T-cell (primary cell): Measurements from ENCODE around the gene RNF10. TPM values are rescaled to one million over a fixed set of nuclear protein-coding genes. Genes with fewer than 3 reads are reported as not detected.
"Not testable (repeated sequence)": the region's sequence is repeated elsewhere in the genome, so short reads cannot be mapped to it uniquely, and the experiment has no call there.

Experiments
- ATAC-seq, 4 experiments: fragments of 200-7000 bp in 3 of 4; fragments of 150-1000 bp in 1 of 4; cut with Tn5 transposase; replicated peaks in 1 of 4; 1 replicate in 3 of 4; 2 replicates in 1 of 4; pipeline ENCODE4 v1.10.0; 2021; ENCODE audit warnings: moderate library complexity in 3 of 4, mild to moderate bottlenecking in 2 of 4, moderate number of reproducible peaks in 1 of 4
- CTCF ChIA-PET, 2 donors: fragments of 300-600 bp; sonication (Branson Sonifier 250); formaldehyde crosslinking; loops; one replicate each; lab custom pipeline; 2022; ENCODE audit warnings: antibody characterized with exemption in 2 of 2; lab: Charles Lee
- POLR2A ChIA-PET, 2 donors: fragments of 300-600 bp; sonication (Branson Sonifier 250); formaldehyde crosslinking; loops; one replicate each; lab custom pipeline; 2022; ENCODE audit warnings: antibody characterized with exemption in 2 of 2; lab: Charles Lee
- DNase-seq, 35 experiments: peaks; one replicate each; pipeline versions ENCODE4 v3.0.0 to v3.0.0-alpha.2; 2013 to 2023
- H3K27ac ChIP-seq: one replicate; pipeline ENCODE4 v1.5.1; 2013; ENCODE audit warnings: low read length
- H3K27me3 ChIP-seq, 2 experiments: replicated peaks in 1 of 2; 1 replicate in 1 of 2; 2 replicates in 1 of 2; pipeline versions ENCODE4 v1.6.1 to v1.7.0; 2013; ENCODE audit warnings: low read length in 1 of 2, mixed read lengths in 1 of 2; ENCODE audit not compliant: control insufficient read depth in 2 of 2, insufficient read depth in 2 of 2; ENCODE audit errors: extremely low read depth in 1 of 2
- H3K36me3 ChIP-seq, 2 donors: 1 replicate in 1 of 2; 2 replicates in 1 of 2; pipeline versions ENCODE4 v1.6.1 to v1.7.0; 2013; ENCODE audit warnings: low read length in 1 of 2; ENCODE audit not compliant: control insufficient read depth in 2 of 2, insufficient read depth in 1 of 2; ENCODE audit errors: extremely low read depth in 1 of 2
- H3K4me1 ChIP-seq, 2 experiments: 1 replicate in 1 of 2; 2 replicates in 1 of 2; pipeline versions ENCODE4 v1.6.1 to v1.7.0; 2013; ENCODE audit warnings: low read length in 2 of 2, mixed read lengths in 1 of 2; ENCODE audit not compliant: insufficient read depth in 2 of 2, control insufficient read depth in 1 of 2; ENCODE audit errors: extremely low read depth in 1 of 2
- H3K4me3 ChIP-seq, 2 donors: 1 replicate in 1 of 2; 2 replicates in 1 of 2; pipeline versions ENCODE4 v1.5.1 to v1.7.0; 2013; ENCODE audit warnings: mild to moderate bottlenecking in 2 of 2, low read length in 1 of 2, moderate library complexity in 1 of 2; ENCODE audit not compliant: control insufficient read depth in 1 of 2; ENCODE audit errors: extremely low read depth in 1 of 2
- H3K9me3 ChIP-seq: 2 replicates; pipeline ENCODE4 v1.7.0; 2013
- H3K27ac Mint-ChIP-seq, 2 donors: one replicate each; pipeline ENCODE4 v1.8.0; 2020 to 2021; ENCODE audit warnings: mild to moderate bottlenecking in 2 of 2, mixed read lengths in 2 of 2
- H3K27me3 Mint-ChIP-seq, 2 donors: one replicate each; pipeline ENCODE4 v1.8.0; 2021 to 2022; ENCODE audit warnings: mixed read lengths in 2 of 2
- H3K36me3 Mint-ChIP-seq: one replicate; pipeline ENCODE4 v1.8.0; 2021; ENCODE audit warnings: mixed read lengths
- H3K4me1 Mint-ChIP-seq, 3 donors: one replicate each; pipeline ENCODE4 v1.8.0; 2020 to 2022; ENCODE audit warnings: mixed read lengths in 3 of 3, mild to moderate bottlenecking in 1 of 3
- H3K4me3 Mint-ChIP-seq, 3 donors: one replicate each; pipeline ENCODE4 v1.8.0; 2020 to 2022; ENCODE audit warnings: mild to moderate bottlenecking in 3 of 3, mixed read lengths in 3 of 3, moderate library complexity in 3 of 3
- H3K9me3 Mint-ChIP-seq, 3 donors: one replicate each; pipeline ENCODE4 v1.8.0; 2020 to 2022; ENCODE audit warnings: mixed read lengths in 3 of 3
- WGBS: methylation state at CpG from one replicate; pipeline ENCODE4 v1.1.5; 2013; ENCODE audit warnings: missing lambda C conversion rate; ENCODE audit not compliant: insufficient coverage; 5-methylcytosine and 5-hydroxymethylcytosine counted together
- total RNA-seq, 35 experiments: library from RNA in 6 of 35; stranded (reverse) in 6 of 35; fragments of 120-200 nt in 1 of 35; gene quantifications; one replicate each; pipeline versions ENCODE4 v1.2.1 to v1.2.4 and lab custom pipeline; 2013 to 2026

RNF10 gene
- total RNA-seq, 5 donors from 2014 or later (not counting 1 experiment from before 2014, with no cell fraction given), result 204 to 348 (median 222) TPM

GRCh38 chr12:120596901-120597300 is 62.7 kb downstream of the RNF10 start:
- DNase-seq, result no peak
- Mint-ChIP-seq H3K27me3 (peaks cover 8 to 17% of the 10 kb centered on the region in 2 donors), H3K4me1 (no peaks in the 10 kb centered on the region), H3K4me3 (no peak overlapping the region), H3K9me3 (no peaks in the 10 kb centered on the region), H3K36me3 (no peaks in the 10 kb centered on the region), H3K27ac (no peak overlapping the region)
- no peak overlapping the region for H3K4me3 ChIP-seq
- no peaks in the 10 kb centered on the region for H3K4me1 ChIP-seq
- CTCF ChIA-PET, result no interaction called here
- POLR2A ChIA-PET, result no interaction called here
- WGBS, result no CpG with 5 or more reads among the region's 3 CpGs
- no peak for ATAC-seq
- H3K36me3 ChIP-seq, result no peaks in the 10 kb centered on the region
- peaks cover 0 to 32% of the 10 kb centered on the region in 2 experiments for H3K27me3 ChIP-seq
- H3K9me3 ChIP-seq, result no peaks in the 10 kb centered on the region
- H3K27ac ChIP-seq, result no peak overlapping the region

- 88% methylated on average over 1 of the region's 3 CpGs for WGBS
- CTCF ChIA-PET, result interaction anchor here in 1 of 2 donors (0.5 kb wide), 1 partner anchor 290 kb away, joined by 4 read pairs; no protein-coding TSS in a partner anchor
Observed at GRCh38 chr12:120597861-120598260, 63.7 kb downstream of the RNF10 start.

GRCh38 chr12:120598674-120599463 is 64.7 kb downstream of the RNF10 start:
- no peak overlapping the region for H3K4me3 ChIP-seq
- 72% methylated on average over 10 of the region's 13 CpGs for WGBS

More at GRCh38 chr12:120597861-120598260, 63.7 kb downstream of the RNF10 start:
- H3K27ac ChIP-seq, result no peak overlapping the region
- DNase-seq (no peak), ATAC-seq (no peak)
- Mint-ChIP-seq H3K4me1 (no peaks in the 10 kb centered on the region), H3K36me3 (no peaks in the 10 kb centered on the region), H3K27ac (no peak overlapping the region), H3K4me3 (no peak overlapping the region), H3K27me3 (peaks cover 8 to 17% of the 10 kb centered on the region in 2 donors), H3K9me3 (no peaks in the 10 kb centered on the region)
- no peaks in the 10 kb centered on the region for H3K36me3 ChIP-seq
- no peaks in the 10 kb centered on the region for H3K4me1 ChIP-seq
- no peaks in the 10 kb centered on the region for H3K9me3 ChIP-seq
- no peak overlapping the region for H3K4me3 ChIP-seq
- POLR2A ChIA-PET, result no interaction called here
- H3K27me3 ChIP-seq, result peaks cover 0 to 35% of the 10 kb centered on the region in 2 experiments

GRCh38 chr12:120599672-120600552 is 65.8 kb downstream of the RNF10 start:
- 91% methylated on average over 12 of the region's 23 CpGs for WGBS
- no peak overlapping the region for H3K27ac Mint-ChIP-seq
- H3K27me3 Mint-ChIP-seq, result peaks cover 8 to 17% of the 10 kb centered on the region in 2 donors
- ATAC-seq (no peak), DNase-seq (no peak)
- Histone ChIP-seq H3K36me3 (no peaks in the 10 kb centered on the region), H3K27me3 (peaks cover 0 to 35% of the 10 kb centered on the region in 2 experiments), H3K4me3 (no peak overlapping the region), H3K9me3 (no peaks in the 10 kb centered on the region), H3K4me1 (no peaks in the 10 kb centered on the region), H3K27ac (no peak overlapping the region)
- POLR2A ChIA-PET, result no interaction called here
- no peaks in the 10 kb centered on the region for H3K4me1 Mint-ChIP-seq
- CTCF ChIA-PET, result no interaction called here
- no peaks in the 10 kb centered on the region for H3K36me3 Mint-ChIP-seq
- no peak overlapping the region for H3K4me3 Mint-ChIP-seq
- H3K9me3 Mint-ChIP-seq, result no peaks in the 10 kb centered on the region

More at GRCh38 chr12:120598674-120599463, 64.7 kb downstream of the RNF10 start:
- ATAC-seq (no peak), DNase-seq (no peak)
- H3K4me3 Mint-ChIP-seq, result no peak overlapping the region
- H3K27me3 Mint-ChIP-seq, result peaks cover 8 to 17% of the 10 kb centered on the region in 2 donors
- Histone ChIP-seq H3K36me3 (no peaks in the 10 kb centered on the region), H3K9me3 (no peaks in the 10 kb centered on the region), H3K4me1 (no peaks in the 10 kb centered on the region), H3K27ac (no peak overlapping the region), H3K27me3 (peaks cover 0 to 35% of the 10 kb centered on the region in 2 experiments)
- ChIA-PET POLR2A (no interaction called here), CTCF (no interaction called here)
- no peak overlapping the region for H3K27ac Mint-ChIP-seq
- H3K4me1 Mint-ChIP-seq, result no peaks in the 10 kb centered on the region
- H3K36me3 Mint-ChIP-seq, result no peaks in the 10 kb centered on the region
- H3K9me3 Mint-ChIP-seq, result no peaks in the 10 kb centered on the region

- H3K4me3 ChIP-seq, ATAC-seq, H3K4me1 Mint-ChIP-seq, H3K9me3 Mint-ChIP-seq, POLR2A ChIA-PET, H3K27ac Mint-ChIP-seq, H3K27ac ChIP-seq, H3K4me3 Mint-ChIP-seq, H3K4me1 ChIP-seq, H3K9me3 ChIP-seq, H3K36me3 ChIP-seq, H3K36me3 Mint-ChIP-seq: not testable (repeated sequence)
- peak in 1 of 35 experiments; percentile 15 for DNase-seq
- CTCF ChIA-PET, result interaction anchor here in 1 of 2 donors (1.6 kb wide), 1 partner anchor 21 kb away, joined by 8 read pairs; the partner anchor contains the start of gene POP5
- H3K27me3 ChIP-seq, result peaks cover 0 to 30% of the 10 kb centered on the region in 2 experiments
- H3K27me3 Mint-ChIP-seq, result peaks cover 6 to 17% of the 10 kb centered on the region in 2 donors
- no CpG with 5 or more reads among the region's 5 CpGs for WGBS
Observed at GRCh38 chr12:120602416-120602815, 68.3 kb downstream of the RNF10 start.

- no peaks in the 10 kb centered on the region for H3K4me1 Mint-ChIP-seq
- POLR2A ChIA-PET, result no interaction called here
- no peaks in the 10 kb centered on the region for H3K9me3 Mint-ChIP-seq
- no peak overlapping the region for H3K4me3 Mint-ChIP-seq
- H3K9me3 ChIP-seq, result no peaks in the 10 kb centered on the region
- H3K36me3 ChIP-seq, result no peaks in the 10 kb centered on the region
- H3K4me3 ChIP-seq, result no peak overlapping the region
- no peak overlapping the region for H3K27ac Mint-ChIP-seq
- ATAC-seq (no peak), DNase-seq (no peak)
- WGBS, result 68% methylated on average over 2 of the region's 4 CpGs
- H3K27me3 Mint-ChIP-seq, result peaks cover 2 to 7% of the 10 kb centered on the region in 2 donors
- H3K27me3 ChIP-seq, result peaks cover 0 to 5% of the 10 kb centered on the region in 2 experiments
- CTCF ChIA-PET, result interaction anchor here in 1 of 2 donors (0.5 kb wide), 1 partner anchor 137 kb away, joined by 9 read pairs; no protein-coding TSS in a partner anchor
- H3K36me3 Mint-ChIP-seq, result no peaks in the 10 kb centered on the region
- H3K4me1 ChIP-seq, result no peaks in the 10 kb centered on the region
- no peak overlapping the region for H3K27ac ChIP-seq
Observed at GRCh38 chr12:120610560-120610959, 76.4 kb downstream of the RNF10 start.
